HepG2 (cell line): Measurements from ENCODE around the gene KAZALD1. TPM values are rescaled to one million over a fixed set of nuclear protein-coding genes. Genes with fewer than 3 reads are reported as not detected.

Source experiments
- ATAC-seq: fragments of 200-7000 bp; cut with Tn5 transposase; 3 replicates; pipeline ENCODE4 v1.9.1; 2020; ENCODE audit warnings: mild to moderate bottlenecking, moderate library complexity
- BruUV-seq: library from RNA; stranded (reverse); fragments of 400-500 nt; replicated peaks from 2 replicates; lab custom pipeline; 2021; lab: Mats Ljungman, UMichigan
- CTCF ChIA-PET: fragments of 300-600 bp; formaldehyde crosslinking; extraction: SDS; loops from one replicate; lab custom pipeline; 2021; ENCODE audit warnings: low total read pairs, inconsistent platforms, low intra/inter-chr PET ratio; lab: Yijun Ruan, JAX
- POLR2A ChIA-PET: fragments of 350-600 bp; sonication (Branson Sonifier 250); formaldehyde crosslinking; loops from one replicate; lab custom pipeline; 2020; ENCODE audit warnings: antibody characterized with exemption, inconsistent platforms; lab: Yijun Ruan, JAX
- DNase-seq: peaks from one replicate; pipeline ENCODE4 v3.0.0-alpha.2; 2015; ENCODE audit warnings: low spot score
- FAIRE-seq: peaks from 3 replicates; lab custom pipeline; 2011; peaks lifted over from hg19 to GRCh38; lab: Jason Lieb, UNC
- H2AFZ ChIP-seq: one replicate; pipeline ENCODE4 v1.6.1; 2011; ENCODE audit warnings: low read length, inconsistent platforms
- H3K27ac ChIP-seq: fragments of 300-600 bp; 3 replicates; pipeline ENCODE4 v1.8.0; 2011; ENCODE audit warnings: mixed run types, mild to moderate bottlenecking, mixed read lengths, low read length, inconsistent platforms; ENCODE audit not compliant: insufficient read depth; ENCODE audit errors: extremely low read length
- H3K27me3 ChIP-seq, 2 experiments: fragments of 200-600 bp in 1 of 2; 2 replicates in 1 of 2; 3 replicates in 1 of 2; pipeline versions ENCODE4 v1.6.0 to v1.8.0; 2011; ENCODE audit warnings: low read length in 2 of 2, mild to moderate bottlenecking in 2 of 2, moderate library complexity in 2 of 2, inconsistent platforms in 1 of 2; ENCODE audit not compliant: insufficient read depth in 2 of 2, control insufficient read depth in 1 of 2
- H3K36me3 ChIP-seq, 2 experiments: fragments of 200-600 bp in 1 of 2; replicated peaks in 1 of 2; 2 replicates in 1 of 2; 3 replicates in 1 of 2; pipeline versions ENCODE4 v1.5.1 to v1.8.0; 2011; ENCODE audit warnings: low read length in 2 of 2, inconsistent platforms in 1 of 2; ENCODE audit not compliant: insufficient read depth in 2 of 2, control insufficient read depth in 1 of 2
- H3K4me1 ChIP-seq: 2 replicates; pipeline ENCODE4 v1.5.1; 2012; ENCODE audit warnings: low read length, inconsistent platforms; ENCODE audit not compliant: insufficient read depth
- H3K4me2 ChIP-seq: 2 replicates; pipeline ENCODE4 v1.6.0; 2011; ENCODE audit warnings: low read depth, low read length, inconsistent platforms
- H3K4me3 ChIP-seq, 3 experiments: fragments of 200-600 bp in 1 of 3; sonication (generic), shearing (Covaris generic) in 1 of 3; replicated peaks in 1 of 3; 2 replicates each; pipeline ENCODE4 v1.5.1; 2011 to 2016; ENCODE audit warnings: low read length in 3 of 3, inconsistent platforms in 2 of 3, low read depth in 2 of 3, mild to moderate bottlenecking in 2 of 3, control low read depth in 1 of 3, mixed read lengths in 1 of 3; ENCODE audit not compliant: insufficient read depth in 1 of 3
- H3K79me2 ChIP-seq: one replicate; pipeline ENCODE4 v1.6.1; 2011; ENCODE audit warnings: low read length, inconsistent platforms; ENCODE audit not compliant: insufficient read depth
- H3K9ac ChIP-seq: 2 replicates; pipeline ENCODE4 v1.6.0; 2011; ENCODE audit warnings: mild to moderate bottlenecking, low read depth, low read length, inconsistent platforms; ENCODE audit not compliant: insufficient read depth
- H3K9me3 ChIP-seq: 2 replicates; pipeline ENCODE4 v1.5.1; 2012; ENCODE audit warnings: mild to moderate bottlenecking, low read length
- H4K20me1 ChIP-seq: 2 replicates; pipeline ENCODE4 v1.6.0; 2011; ENCODE audit warnings: inconsistent platforms, mild to moderate bottlenecking, low read length, moderate library complexity; ENCODE audit not compliant: insufficient read depth
- ATF7 ChIP-seq, 2 experiments: fragments of 450-650 bp in 1 of 2; sonication (generic) in 1 of 2; formaldehyde crosslinking in 1 of 2; IDR thresholded peaks; 2 replicates each; pipeline versions ENCODE4 v1.4.0 to v1.6.1; 2016 to 2020; ENCODE audit warnings: antibody characterized with exemption in 1 of 2, mild to moderate bottlenecking in 1 of 2, missing genetic modification reagents in 1 of 2
- ETV5 ChIP-seq: IDR thresholded peaks from 2 replicates; pipeline ENCODE4 v1.6.1; 2018; ENCODE audit warnings: missing biosample characterization, missing genetic modification reagents, inconsistent platforms, borderline replicate concordance
- FOXC1 ChIP-seq: sonication (generic); formaldehyde crosslinking; IDR thresholded peaks from 2 replicates; pipeline ENCODE4 v1.8.0; 2022; ENCODE audit warnings: mild to moderate bottlenecking, missing genetic modification reagents, borderline replicate concordance
- HHEX ChIP-seq: IDR thresholded peaks from 2 replicates; pipeline ENCODE4 v1.6.1; 2016; ENCODE audit warnings: control low read depth
- HNF1A ChIP-seq, 2 experiments: sonication (generic) in 1 of 2; formaldehyde crosslinking in 1 of 2; IDR thresholded peaks; 2 replicates each; pipeline versions ENCODE4 v1.4.0 to v1.6.1; 2016 to 2020; ENCODE audit warnings: borderline replicate concordance in 1 of 2, low read depth in 1 of 2, mild to moderate bottlenecking in 1 of 2, missing genetic modification reagents in 1 of 2
- JUNB ChIP-seq: sonication (generic); formaldehyde crosslinking; IDR thresholded peaks from 2 replicates; pipeline ENCODE4 v1.8.0; 2022; ENCODE audit warnings: missing genetic modification reagents, mild to moderate bottlenecking, borderline replicate concordance
- NFYB ChIP-seq: sonication (generic); formaldehyde crosslinking; IDR thresholded peaks from 2 replicates; pipeline ENCODE4 v1.4.0; 2020; ENCODE audit warnings: missing genetic modification reagents
- RBM39 ChIP-seq: fragments of 200-400 bp; formaldehyde crosslinking; IDR thresholded peaks from one replicate; pipeline ENCODE4 v1.6.1; 2018; ENCODE audit warnings: antibody characterized with exemption, mild to moderate bottlenecking, low read depth, low read length; ENCODE audit not compliant: poor library complexity, severe bottlenecking
- RERE ChIP-seq: IDR thresholded peaks from 2 replicates; pipeline ENCODE4 v1.6.1; 2016; ENCODE audit warnings: low read depth, missing genetic modification reagents, missing compliant biosample characterization
- SNAI1 ChIP-seq: sonication (generic); formaldehyde crosslinking; IDR thresholded peaks from 2 replicates; pipeline ENCODE4 v1.5.0; 2020; ENCODE audit warnings: mild to moderate bottlenecking, missing genetic modification reagents, borderline replicate concordance
- ZC3H4 ChIP-seq: sonication (generic); formaldehyde crosslinking; IDR thresholded peaks from 2 replicates; pipeline ENCODE4 v1.4.0; 2020; ENCODE audit warnings: missing genetic modification reagents, borderline replicate concordance
- ZNF101 ChIP-seq: sonication (generic); formaldehyde crosslinking; IDR thresholded peaks from 2 replicates; pipeline ENCODE4 v1.4.0; 2020; ENCODE audit warnings: mild to moderate bottlenecking, low read depth, missing genetic modification reagents, borderline replicate concordance
- ZNF263 ChIP-seq: sonication (generic); formaldehyde crosslinking; IDR thresholded peaks from 2 replicates; pipeline ENCODE4 v1.4.0; 2020; ENCODE audit warnings: missing genetic modification reagents
- ZNF776 ChIP-seq: sonication (generic); formaldehyde crosslinking; IDR thresholded peaks from 2 replicates; pipeline ENCODE4 v1.4.0; 2020; ENCODE audit warnings: mild to moderate bottlenecking, missing genetic modification reagents
- WGBS: methylation state at CpG from one replicate; pipeline ENCODE4 v1.1.6; 2017; ENCODE audit warnings: low lambda C conversion rate; 5-methylcytosine and 5-hydroxymethylcytosine counted together
- in situ Hi-C: cut with HindIII; loops from 2 replicates; pipeline ENCODE4 v1.10.0; 2017; ENCODE audit warnings: low pct_unique_long_range_greater_than_20kb; ENCODE audit not compliant: extremely low pct_ligation_motif_present
- intact Hi-C: fragments of 100-400 bp; cut with micrococcal nuclease; formaldehyde crosslinking; loops from one replicate; pipeline ENCODE4 v1.10.0; 2022; ENCODE audit not compliant: unreplicated experiment
- polyA plus RNA-seq, 8 experiments: library from polyadenylated mRNA; depleted of rRNA in 3 of 8; stranded (reverse) in 7 of 8; unstranded in 1 of 8; fragments of >200 nt; fragmentation: Illumina TruSeq in 4 of 8; extraction: Trizol in 4 of 8; gene quantifications; 2 replicates each; pipeline versions ENCODE4 v1.2.1 to v1.2.3, GENCODE V29; 2011 to 2016; ENCODE audit warnings: low read depth in 4 of 8, missing spikeins in 1 of 8, mixed read lengths in 1 of 8; ENCODE audit not compliant: insufficient read depth in 1 of 8
- total RNA-seq, 5 experiments: library from RNA; depleted of rRNA; stranded (reverse); fragments of >200 nt; fragmentation: Illumina TruSeq; extraction: Trizol; gene quantifications; 2 replicates each; pipeline ENCODE4 v1.2.3, GENCODE V29; 2016; ENCODE audit warnings: low read depth in 1 of 5

Gene KAZALD1
- total and polyA plus RNA-seq, 2 of the 13 experiments (the other 11 are each of a cell fraction or from before 2014, with no cell fraction given), result 16.7 to 27.7 TPM

GRCh38 chr10:101091546-101092290, 29.9 kb downstream of the KAZALD1 start:
- ChIA-PET CTCF (no interaction called here), POLR2A (interaction anchor here (0.6 to 2.0 kb wide), 4 partner anchors 22 to 50 kb away, joined by 3 to 8 read pairs (median 4); partner anchors contain the start of gene KAZALD1)
- ATAC-seq, result no peak
- Histone ChIP-seq H3K9me3 (no peaks in the 10 kb centered on the region), H4K20me1 (no peaks in the 10 kb centered on the region), H3K79me2 (no peaks in the 10 kb centered on the region), H3K4me1 (peaks cover 22% of the 10 kb centered on the region), H3K27me3 (peaks cover 11 to 81% of the 10 kb centered on the region in 2 experiments), H3K36me3 (no peaks in the 10 kb centered on the region), H3K4me3 (no peak overlapping the region), H3K4me2 (no peak overlapping the region), H2AFZ (no peak overlapping the region), H3K27ac (no peak overlapping the region), H3K9ac (no peak overlapping the region)
- no TSS peak for BruUV-seq
- intact Hi-C loops, result no loop called here
- in situ Hi-C loops, result no loop called here
- no peak for FAIRE-seq
- WGBS, result 7% methylated on average over 10 of the region's 12 CpGs
- no peak for DNase-seq
- no peak for TF ChIP-seq HHEX (CRISPR knock-in tag)
- no peak for TF ChIP-seq RERE (CRISPR knock-in tag)
- no peak for TF ChIP-seq ZNF263 (CRISPR knock-in tag)
- no peak for TF ChIP-seq ATF7 (IDR thresholded peaks at IDR 0.05)
- no peak for TF ChIP-seq ATF7 (CRISPR knock-in tag; IDR thresholded peaks at IDR 0.05)
- no peak for TF ChIP-seq ZNF776 (CRISPR knock-in tag)
- TF ChIP-seq NFYB (CRISPR knock-in tag), result no peak
- no peak for TF ChIP-seq ETV5
- TF ChIP-seq HNF1A (IDR thresholded peaks at IDR 0.05; ENCODE audit: low read depth), result no peak
- TF ChIP-seq HNF1A (CRISPR knock-in tag; IDR thresholded peaks at IDR 0.05; ENCODE audit: borderline replicate concordance), result no peak
- no peak for TF ChIP-seq JUNB (CRISPR knock-in tag)
- TF ChIP-seq ZC3H4, result no peak
- no peak for TF ChIP-seq ZNF101
- TF ChIP-seq FOXC1 (CRISPR knock-in tag), result no peak
- TF ChIP-seq SNAI1 (CRISPR knock-in tag), result no peak
- TF ChIP-seq RBM39, result no peak
